GM19351 (cell line): ENCODE measurements around the gene DPYSL4.

Experiments used
- ATAC-seq: cut with Tn5 transposase; IDR thresholded peaks from one replicate; pipeline ENCODE4 v1.9.1; 2021; ENCODE audit warnings: mild to moderate bottlenecking, moderate library complexity; ENCODE audit not compliant: unreplicated experiment

The DPYSL4 gene

GRCh38 chr10:132239126-132240031, 52.6 kb downstream of the DPYSL4 start:
- ATAC-seq = no peak

GRCh38 chr10:132240156-132240555, 53.4 kb downstream of the DPYSL4 start:
- ATAC-seq = no peak

- ATAC-seq = no peak
Measured at GRCh38 chr10:132240581-132240980, 53.8 kb downstream of the DPYSL4 start.

- ATAC-seq = no peak
Measured at GRCh38 chr10:132241086-132241485, 54.3 kb downstream of the DPYSL4 start.

GRCh38 chr10:132241496-132241895, 54.7 kb downstream of the DPYSL4 start:
- ATAC-seq = no peak

- no peak for ATAC-seq
Measured at GRCh38 chr10:132242103-132242840, 55.5 kb downstream of the DPYSL4 start.

- no peak for ATAC-seq
Measured at GRCh38 chr10:132243141-132243540, 56.4 kb downstream of the DPYSL4 start.

GRCh38 chr10:132243626-132244025, 56.9 kb downstream of the DPYSL4 start:
- no peak for ATAC-seq

- ATAC-seq = no peak
Measured at GRCh38 chr10:132245056-132245455, 58.3 kb downstream of the DPYSL4 start.

- ATAC-seq = no peak
Measured at GRCh38 chr10:132246296-132246695, 59.5 kb downstream of the DPYSL4 start.

- ATAC-seq = no peak
Measured at GRCh38 chr10:132247943-132248342, 61.2 kb downstream of the DPYSL4 start.

GRCh38 chr10:132248455-132249225, 61.9 kb downstream of the DPYSL4 start:
- no peak for ATAC-seq

GRCh38 chr10:132249226-132249724, 62.5 kb downstream of the DPYSL4 start:
- ATAC-seq = no peak

- no peak for ATAC-seq
Measured at GRCh38 chr10:132249824-132250375, 63.2 kb downstream of the DPYSL4 start.

- no peak for ATAC-seq
Measured at GRCh38 chr10:132250481-132251475, 64.0 kb downstream of the DPYSL4 start.

GRCh38 chr10:132251928-132252327, 65.2 kb downstream of the DPYSL4 start:
- no peak for ATAC-seq

- no peak for ATAC-seq
Measured at GRCh38 chr10:132252412-132252811, 65.7 kb downstream of the DPYSL4 start.

GRCh38 chr10:132253092-132253687, 66.4 kb downstream of the DPYSL4 start:
- ATAC-seq = no peak

- ATAC-seq = no peak
Measured at GRCh38 chr10:132254841-132255240, 68.1 kb downstream of the DPYSL4 start.
